Measurements from ENCODE around the gene EHBP1L1. TPM values are rescaled to one million over a fixed set of nuclear protein-coding genes. Genes with fewer than 3 reads are reported as not detected.

Gene EHBP1L1
- total RNA-seq, 2 donors from 2014 or later = 190 to 223 TPM

GRCh38 chr11:65606876-65607613, 31.2 kb downstream of the EHBP1L1 start:
- peak; percentile 97 for DNase-seq (ENCODE audit: low spot score)
- intact Hi-C loops (cut with DNase I) = no loop called here

- DNase-seq (ENCODE audit: low spot score) = no peak
- intact Hi-C loops (cut with DNase I) = no loop called here
Measured at GRCh38 chr11:65607614-65608426, 32.0 kb downstream of the EHBP1L1 start.

GRCh38 chr11:65609229-65609628, 33.4 kb downstream of the EHBP1L1 start:
- no peak for DNase-seq (ENCODE audit: low spot score)
- intact Hi-C loops (cut with DNase I) = no loop called here

- intact Hi-C loops (cut with DNase I) = loop anchor here in 1 of 2 donors (5.0 kb wide), 1 partner anchor 32 kb away; the partner anchor contains the start of gene EHBP1L1
- no peak for DNase-seq (ENCODE audit: low spot score)
Measured at GRCh38 chr11:65609665-65610064, 33.8 kb downstream of the EHBP1L1 start.

- intact Hi-C loops (cut with DNase I) = loop anchor here in 1 of 2 donors (5.0 kb wide), 1 partner anchor 33 kb away; the partner anchor contains the start of gene EHBP1L1
- no peak for DNase-seq (ENCODE audit: low spot score)
Measured at GRCh38 chr11:65610404-65610803, 34.6 kb downstream of the EHBP1L1 start.

- DNase-seq (ENCODE audit: low spot score) = peak; percentile 88
- intact Hi-C loops (cut with DNase I) = loop anchor here in 1 of 2 donors (5.0 kb wide), 1 partner anchor 34 kb away; the partner anchor contains the start of gene EHBP1L1
Measured at GRCh38 chr11:65611028-65611757, 35.3 kb downstream of the EHBP1L1 start.

- DNase-seq (ENCODE audit: low spot score) = no peak
- intact Hi-C loops (cut with DNase I) = loop anchor here in 1 of 2 donors (5.0 kb wide), 1 partner anchor 35 kb away; the partner anchor contains the start of gene EHBP1L1
Measured at GRCh38 chr11:65611758-65612603, 36.1 kb downstream of the EHBP1L1 start.

GRCh38 chr11:65612691-65613090, 36.8 kb downstream of the EHBP1L1 start:
- intact Hi-C loops (cut with DNase I) = loop anchor here in 1 of 2 donors (5.0 kb wide), 1 partner anchor 35 kb away; the partner anchor contains the start of gene EHBP1L1
- no peak for DNase-seq (ENCODE audit: low spot score)

GRCh38 chr11:65613091-65613928, 37.5 kb downstream of the EHBP1L1 start:
- no peak for DNase-seq (ENCODE audit: low spot score)
- intact Hi-C loops (cut with DNase I) = loop anchor here in 1 of 2 donors (5.0 kb wide), 1 partner anchor 36 kb away; the partner anchor contains the start of gene EHBP1L1

- intact Hi-C loops (cut with DNase I) = loop anchor here in 1 of 2 donors (2.0 kb wide), 1 partner anchor 37 kb away; no protein-coding TSS in a partner anchor
- peak; percentile 100 for DNase-seq (ENCODE audit: low spot score)
Measured at GRCh38 chr11:65615229-65615949, 39.5 kb downstream of the EHBP1L1 start, which contains the start of gene PCNX3. TSS of gene PCNX3 (plus strand) at chr11:65615776. CDS start at chr11:65616312, 536 bp downstream.

GRCh38 chr11:65615950-65616574, 40.2 kb downstream of the EHBP1L1 start:
- intact Hi-C loops (cut with DNase I) = loop anchor here in 1 of 2 donors (2.0 kb wide), 1 partner anchor 37 kb away; no protein-coding TSS in a partner anchor
- no peak for DNase-seq (ENCODE audit: low spot score)

GRCh38 chr11:65616575-65617001, 40.7 kb downstream of the EHBP1L1 start:
- intact Hi-C loops (cut with DNase I) = loop anchor here in 1 of 2 donors (1.0 kb wide), 1 partner anchor 105 kb away; no protein-coding TSS in a partner anchor

GRCh38 chr11:65617136-65617850, 41.4 kb downstream of the EHBP1L1 start:
- intact Hi-C loops (cut with DNase I) = loop anchor here in 1 of 2 donors (1.0 kb wide), 1 partner anchor 104 kb away; no protein-coding TSS in a partner anchor
- no peak for DNase-seq (ENCODE audit: low spot score)

More at GRCh38 chr11:65616575-65617001, 40.7 kb downstream of the EHBP1L1 start:
- no peak for DNase-seq (ENCODE audit: low spot score)

GRCh38 chr11:65617990-65618751, 42.3 kb downstream of the EHBP1L1 start:
- intact Hi-C loops (cut with DNase I) = loop anchor here in 1 of 2 donors (1.0 kb wide), 1 partner anchor 103 kb away; no protein-coding TSS in a partner anchor
- DNase-seq (ENCODE audit: low spot score) = no peak
